Thyroid gland (tissue), 4 donors: ENCODE data around the gene BRINP3. TPM values are rescaled to one million over a fixed set of nuclear protein-coding genes. Genes with fewer than 3 reads are reported as not detected.

Experiments used
- DNase-seq, 2 donors: peaks; one replicate each; pipeline ENCODE4 v3.0.0-alpha.2; 2019
- H3K27ac ChIP-seq, 3 donors: fragments of 200-600 bp; sonication (generic); 1 replicate in 2 of 3; 2 replicates in 1 of 3; pipeline ENCODE4 v1.5.1; 2016 to 2019; ENCODE audit warnings: mild to moderate bottlenecking in 1 of 3, moderate library complexity in 1 of 3
- H3K27me3 ChIP-seq: fragments of 200-600 bp; sonication (generic); one replicate; pipeline ENCODE4 v1.5.1; 2019
- H3K36me3 ChIP-seq, 2 donors: fragments of 200-600 bp; sonication (generic); one replicate each; pipeline ENCODE4 v1.5.1; 2016 to 2019
- H3K4me1 ChIP-seq, 2 donors: fragments of 200-600 bp; sonication (generic); one replicate each; pipeline ENCODE4 v1.5.1; 2017 to 2019
- H3K4me3 ChIP-seq, 3 donors: fragments of 200-600 bp; sonication (generic); replicated peaks in 1 of 3; 1 replicate in 2 of 3; 2 replicates in 1 of 3; pipeline ENCODE4 v1.5.1; 2016; ENCODE audit warnings: mild to moderate bottlenecking in 1 of 3
- H3K9me3 ChIP-seq: fragments of 200-600 bp; sonication (generic); one replicate; pipeline ENCODE4 v1.5.1; 2017
- POLR2A ChIP-seq, 2 donors: fragments of 450-650 bp; IDR thresholded peaks; one replicate each; pipeline ENCODE4 v1.6.1; 2017; ENCODE audit warnings: antibody characterized with exemption in 2 of 2, mild to moderate bottlenecking in 2 of 2, moderate library complexity in 1 of 2
- WGBS, 2 donors: methylation state at CpG; one replicate each; pipeline ENCODE4 v1.1.5; 2017; 5-methylcytosine and 5-hydroxymethylcytosine counted together
- intact Hi-C: fragments of 100-400 bp; cut with DNase I; formaldehyde crosslinking; loops from one replicate; pipeline ENCODE4 v1.15.1; 2023
- total RNA-seq, 4 donors: library from RNA; depleted of rRNA; stranded (reverse); fragments of >200 nt; gene quantifications; one replicate each; pipeline ENCODE4 v1.2.3, GENCODE V29; 2016
- TF ChIP-seq, protein P1 (sequence below), 6 experiments: fragments of 200-600 bp in 3 of 6; fragments of 450-650 bp in 3 of 6; sonication (generic) in 3 of 6; IDR thresholded peaks; one replicate each; pipeline ENCODE4 v1.5.1; 2016 to 2019; ENCODE audit warnings: antibody characterized with exemption in 6 of 6, mild to moderate bottlenecking in 2 of 6, inconsistent platforms in 1 of 6, moderate library complexity in 1 of 6

The BRINP3 gene
- total RNA-seq, 4 donors from 2014 or later: 2.0 to 6.6 (median 2.7) TPM

DNA sequence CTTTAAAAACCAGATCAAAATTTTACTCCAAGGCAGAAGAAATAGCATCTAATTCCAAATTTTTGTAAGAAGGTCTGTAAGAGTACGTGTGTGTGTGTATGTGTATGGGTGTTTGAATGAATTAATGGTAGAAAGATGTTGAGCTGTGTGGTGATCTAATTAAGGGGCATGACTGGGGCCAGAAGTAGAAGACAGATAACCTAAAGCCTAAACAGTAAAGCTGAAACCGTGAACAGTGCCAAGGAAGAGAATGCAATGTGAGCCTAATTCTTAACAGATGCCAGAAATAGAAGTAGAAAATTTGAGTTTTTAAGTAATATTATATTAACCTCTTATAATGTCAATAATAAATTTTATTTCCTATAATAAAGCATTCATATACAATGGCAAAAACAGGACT, 38.2 kb downstream of the BRINP3 start:
- Histone ChIP-seq H3K27ac (no peak overlapping the region), H3K27me3 (no peaks in the 10 kb centered on the region), H3K9me3 (no peaks in the 10 kb centered on the region), H3K4me1 (no peaks in the 10 kb centered on the region), H3K4me3 (no peak overlapping the region), H3K36me3 (no peaks in the 10 kb centered on the region)
- WGBS, 2 donors: 77 to 80% methylated on average over 2 of the region's 2 CpGs
- intact Hi-C loops: no loop called here
- TF ChIP-seq POLR2A (IDR thresholded peaks at IDR 0.05): no peak
- TF ChIP-seq, protein P1, sequence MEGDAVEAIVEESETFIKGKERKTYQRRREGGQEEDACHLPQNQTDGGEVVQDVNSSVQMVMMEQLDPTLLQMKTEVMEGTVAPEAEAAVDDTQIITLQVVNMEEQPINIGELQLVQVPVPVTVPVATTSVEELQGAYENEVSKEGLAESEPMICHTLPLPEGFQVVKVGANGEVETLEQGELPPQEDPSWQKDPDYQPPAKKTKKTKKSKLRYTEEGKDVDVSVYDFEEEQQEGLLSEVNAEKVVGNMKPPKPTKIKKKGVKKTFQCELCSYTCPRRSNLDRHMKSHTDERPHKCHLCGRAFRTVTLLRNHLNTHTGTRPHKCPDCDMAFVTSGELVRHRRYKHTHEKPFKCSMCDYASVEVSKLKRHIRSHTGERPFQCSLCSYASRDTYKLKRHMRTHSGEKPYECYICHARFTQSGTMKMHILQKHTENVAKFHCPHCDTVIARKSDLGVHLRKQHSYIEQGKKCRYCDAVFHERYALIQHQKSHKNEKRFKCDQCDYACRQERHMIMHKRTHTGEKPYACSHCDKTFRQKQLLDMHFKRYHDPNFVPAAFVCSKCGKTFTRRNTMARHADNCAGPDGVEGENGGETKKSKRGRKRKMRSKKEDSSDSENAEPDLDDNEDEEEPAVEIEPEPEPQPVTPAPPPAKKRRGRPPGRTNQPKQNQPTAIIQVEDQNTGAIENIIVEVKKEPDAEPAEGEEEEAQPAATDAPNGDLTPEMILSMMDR (IDR thresholded peaks at IDR 0.05): no peak
- no peak for DNase-seq

DNA sequence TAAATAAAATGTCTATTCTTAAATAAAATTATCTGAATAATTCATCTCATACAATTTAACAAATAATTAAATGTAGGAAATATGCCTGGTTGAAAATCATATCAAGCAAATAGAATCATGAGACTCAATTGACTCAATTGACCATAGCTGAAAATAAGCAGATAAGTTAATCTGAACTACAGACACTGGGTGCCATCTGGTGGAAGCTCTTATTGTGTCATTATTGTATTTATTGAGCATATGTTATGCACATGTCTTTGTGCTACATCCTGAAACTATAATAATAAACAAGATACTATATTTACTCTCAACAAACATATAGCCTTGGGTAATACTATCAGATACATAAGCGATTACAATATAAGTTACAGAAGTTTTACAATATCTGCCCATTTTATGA, 41.0 kb downstream of the BRINP3 start:
- H3K27ac ChIP-seq: no peak overlapping the region
- no peaks in the 10 kb centered on the region for H3K36me3 ChIP-seq
- no peak for TF ChIP-seq POLR2A (IDR thresholded peaks at IDR 0.05)
- TF ChIP-seq, protein P1 (IDR thresholded peaks at IDR 0.05): no peak
- no peaks in the 10 kb centered on the region for H3K4me1 ChIP-seq
- WGBS, 2 donors: 85 to 93% methylated on average over 1 of the region's 1 CpG
- intact Hi-C loops: no loop called here
- H3K27me3 ChIP-seq: no peaks in the 10 kb centered on the region
- no peak for DNase-seq
- H3K4me3 ChIP-seq: no peak overlapping the region
- no peaks in the 10 kb centered on the region for H3K9me3 ChIP-seq

DNA sequence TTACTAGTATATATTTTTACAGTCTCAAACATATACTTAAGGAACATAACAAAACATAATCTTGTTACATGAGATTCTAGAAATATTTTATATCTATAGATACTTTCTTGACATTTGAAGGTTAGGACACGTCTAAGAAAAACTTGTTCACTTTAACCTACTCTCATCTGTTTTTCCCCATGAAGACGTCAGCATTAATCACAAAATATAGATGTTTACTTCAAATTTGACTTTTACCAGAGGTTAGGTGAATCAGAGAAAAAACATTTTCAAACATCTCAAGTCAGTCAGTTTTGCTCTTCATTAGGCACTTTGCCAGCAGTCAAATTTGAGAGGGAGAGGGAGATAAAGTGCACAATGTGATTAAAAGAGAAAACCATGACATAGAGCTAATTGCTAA, 47.7 kb downstream of the BRINP3 start:
- no peaks in the 10 kb centered on the region for H3K9me3 ChIP-seq
- TF ChIP-seq POLR2A (IDR thresholded peaks at IDR 0.05): no peak
- TF ChIP-seq, protein P1 (IDR thresholded peaks at IDR 0.05): no peak
- no peak overlapping the region for H3K27ac ChIP-seq
- no peaks in the 10 kb centered on the region for H3K36me3 ChIP-seq
- DNase-seq: no peak
- no peaks in the 10 kb centered on the region for H3K27me3 ChIP-seq
- 88 to 89% methylated on average over 2 of the region's 2 CpGs for WGBS, 2 donors
- H3K4me1 ChIP-seq: no peaks in the 10 kb centered on the region
- H3K4me3 ChIP-seq: no peak overlapping the region
- intact Hi-C loops: no loop called here

DNA sequence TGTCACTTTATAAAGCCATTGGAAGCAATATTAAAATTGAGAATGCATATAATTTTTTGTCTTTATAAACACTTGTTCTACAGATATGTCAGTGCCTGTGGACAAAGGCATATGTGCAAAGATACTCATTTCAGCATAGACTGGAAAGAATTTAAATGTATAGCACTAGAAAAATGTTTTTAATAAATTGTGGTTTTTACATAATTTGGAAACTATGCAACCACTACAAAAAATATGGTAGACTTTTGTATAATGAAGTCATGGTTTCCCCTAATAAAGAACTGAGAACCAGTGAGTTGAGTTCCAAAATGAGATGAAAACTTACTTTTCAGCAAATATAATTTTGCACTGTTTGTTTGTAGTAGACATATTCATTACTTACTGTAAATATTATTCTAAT, 48.5 kb downstream of the BRINP3 start:
- no peak for TF ChIP-seq POLR2A (IDR thresholded peaks at IDR 0.05)
- TF ChIP-seq, protein P1 (IDR thresholded peaks at IDR 0.05): no peak
- no peaks in the 10 kb centered on the region for H3K27me3 ChIP-seq
- no peak overlapping the region for H3K27ac ChIP-seq
- no peaks in the 10 kb centered on the region for H3K36me3 ChIP-seq
- no peak for DNase-seq
- H3K9me3 ChIP-seq: no peaks in the 10 kb centered on the region
- no peaks in the 10 kb centered on the region for H3K4me1 ChIP-seq
- no peak overlapping the region for H3K4me3 ChIP-seq
- intact Hi-C loops: no loop called here

DNA sequence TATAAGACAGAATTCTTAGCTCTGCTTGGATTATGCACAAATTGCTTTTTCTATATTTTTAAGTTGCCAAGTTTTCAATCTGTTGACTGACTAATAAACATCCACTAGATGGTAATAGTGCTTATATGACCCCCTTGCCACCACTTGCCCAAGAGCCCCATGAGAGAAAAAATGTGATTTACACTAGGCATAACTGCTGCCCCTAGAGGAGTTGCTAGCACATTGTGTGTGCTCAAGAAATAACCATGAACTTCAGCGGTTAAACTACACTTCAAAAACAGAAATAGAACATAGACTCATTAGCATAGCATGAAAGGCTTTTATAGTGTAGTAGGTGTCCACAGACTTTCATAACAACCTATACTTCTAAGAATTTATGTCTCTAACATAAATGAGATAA, 61.4 kb downstream of the BRINP3 start:
- H3K4me3 ChIP-seq: no peak overlapping the region
- H3K36me3 ChIP-seq: no peaks in the 10 kb centered on the region
- no peaks in the 10 kb centered on the region for H3K9me3 ChIP-seq
- no peak for TF ChIP-seq POLR2A (IDR thresholded peaks at IDR 0.05)
- TF ChIP-seq, protein P1 (IDR thresholded peaks at IDR 0.05): no peak
- H3K27ac ChIP-seq: no peak overlapping the region
- no peak for DNase-seq
- H3K4me1 ChIP-seq: no peaks in the 10 kb centered on the region
- intact Hi-C loops: no loop called here
- WGBS, 2 donors: 63 to 74% methylated on average over 1 of the region's 1 CpG
- H3K27me3 ChIP-seq: no peaks in the 10 kb centered on the region
